Natural killer cell (primary cell): ENCODE data around the gene NAA10. TPM values are rescaled to one million over a fixed set of nuclear protein-coding genes. Genes with fewer than 3 reads are reported as not detected.

ENCODE experiments used
- ATAC-seq, 3 donors: fragments of 150-1000 bp in 2 of 3; fragments of 200-7000 bp in 1 of 3; cut with Tn5 transposase; 1 replicate in 1 of 3; 2 replicates in 2 of 3; pipeline ENCODE4 v1.10.0; 2021; ENCODE audit warnings: mild to moderate bottlenecking in 2 of 3, moderate library complexity in 2 of 3
- DNase-seq, 2 donors: peaks; one replicate each; pipeline versions ENCODE4 v3.0.0 to v3.0.0-alpha.2; 2013 to 2021; ENCODE audit warnings: mixed read lengths in 1 of 2
- H3K27ac ChIP-seq: one replicate; pipeline ENCODE4 v1.5.1; 2013; ENCODE audit warnings: mild to moderate bottlenecking, low read length
- H3K27me3 ChIP-seq: one replicate; pipeline ENCODE4 v1.6.1; 2013; ENCODE audit warnings: low read length; ENCODE audit not compliant: control insufficient read depth, insufficient read depth
- H3K36me3 ChIP-seq: one replicate; pipeline ENCODE4 v1.6.1; 2013; ENCODE audit warnings: low read length; ENCODE audit not compliant: control insufficient read depth, insufficient read depth
- H3K4me1 ChIP-seq: one replicate; pipeline ENCODE4 v1.6.1; 2013; ENCODE audit warnings: low read length; ENCODE audit not compliant: control insufficient read depth, insufficient read depth
- H3K4me3 ChIP-seq: one replicate; pipeline ENCODE4 v1.5.1; 2013; ENCODE audit warnings: low read length
- H3K9me3 ChIP-seq: one replicate; pipeline ENCODE4 v1.6.1; 2013; ENCODE audit warnings: low read length; ENCODE audit not compliant: control insufficient read depth, insufficient read depth
- H3K27ac Mint-ChIP-seq, 2 donors: one replicate each; pipeline ENCODE4 v1.8.0; 2022; ENCODE audit warnings: mild to moderate bottlenecking in 2 of 2, mixed read lengths in 2 of 2, moderate library complexity in 1 of 2
- H3K27me3 Mint-ChIP-seq, 2 donors: one replicate each; pipeline ENCODE4 v1.8.0; 2022; ENCODE audit warnings: low read depth in 2 of 2, mixed read lengths in 2 of 2
- H3K36me3 Mint-ChIP-seq: one replicate; pipeline ENCODE4 v1.8.0; 2022; ENCODE audit warnings: mixed read lengths
- H3K4me1 Mint-ChIP-seq, 2 donors: one replicate each; pipeline ENCODE4 v1.8.0; 2022; ENCODE audit warnings: mixed read lengths in 2 of 2
- H3K4me3 Mint-ChIP-seq: one replicate; pipeline ENCODE4 v1.8.0; 2022; ENCODE audit warnings: mild to moderate bottlenecking, moderate library complexity, mixed read lengths
- H3K9me3 Mint-ChIP-seq, 2 donors: one replicate each; pipeline ENCODE4 v1.8.0; 2022; ENCODE audit warnings: mixed read lengths in 2 of 2
- WGBS: methylation state at CpG from one replicate; pipeline ENCODE4 v1.1.7; 2013; ENCODE audit warnings: missing lambda C conversion rate; ENCODE audit not compliant: insufficient coverage; 5-methylcytosine and 5-hydroxymethylcytosine counted together
- intact Hi-C: fragments of 100-400 bp; cut with micrococcal nuclease; formaldehyde crosslinking; loops from one replicate; pipeline ENCODE4 v1.14.2; 2022
- total RNA-seq, 4 donors: library from RNA; stranded (reverse); fragments of 120-200 nt in 1 of 4; gene quantifications; one replicate each; pipeline versions ENCODE4 v1.2.3 to v1.2.4, GENCODE V29; 2013 to 2022
- TF ChIP-seq, protein P1 (sequence below): fragments of 200-600 bp; IDR thresholded peaks from one replicate; pipeline ENCODE4 v1.8.0; 2022; ENCODE audit warnings: antibody characterized with exemption

The NAA10 gene
- total RNA-seq, 3 donors from 2014 or later (not counting 1 experiment from before 2014, with no cell fraction given): 63.4 to 82.3 (median 73.1) TPM

DNA sequence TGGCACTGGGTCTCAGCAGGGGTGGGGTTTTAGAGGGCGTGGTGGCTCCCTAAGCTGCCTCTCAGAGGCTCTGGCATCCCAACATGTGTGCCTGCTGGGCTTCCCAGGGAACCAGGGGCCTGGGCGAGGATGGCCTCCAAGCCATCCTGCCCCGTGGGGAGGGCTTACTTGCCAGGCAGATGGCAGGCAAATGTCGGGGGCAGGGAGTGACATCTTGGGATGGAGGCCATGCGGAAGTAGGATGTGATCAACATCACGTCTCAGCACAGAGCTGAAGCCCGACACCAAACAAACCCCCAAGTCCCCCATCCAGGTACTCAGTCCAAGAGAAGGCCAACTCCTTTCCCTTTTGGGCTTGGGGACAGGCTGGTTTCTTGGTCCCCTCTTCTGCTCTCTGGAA, 53.6 kb downstream of the NAA10 start:
- peaks cover 0 to 11% of the 10 kb centered on the region in 2 donors for H3K4me1 Mint-ChIP-seq

DNA sequence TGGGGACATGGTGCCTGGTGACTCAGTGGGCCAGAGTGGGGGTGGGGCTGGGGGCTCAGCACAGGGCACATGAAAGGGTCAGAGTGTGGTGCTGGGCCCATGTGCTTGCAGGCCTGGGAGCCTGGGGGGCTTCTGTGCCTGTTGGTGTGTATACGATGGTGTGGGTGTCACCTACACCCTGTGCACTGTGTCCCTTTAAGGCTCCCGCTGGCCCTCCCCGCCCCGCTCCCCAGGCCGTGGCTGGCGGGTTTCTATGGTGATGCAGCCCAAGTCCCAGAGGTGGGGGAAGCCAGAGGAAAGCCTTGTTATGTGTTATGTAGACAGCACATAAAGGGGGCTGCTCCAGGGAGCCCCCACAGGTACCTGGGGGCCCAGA, 54.4 kb downstream of the NAA10 start:
- 41% methylated on average over 4 of the region's 6 CpGs for WGBS
- Mint-ChIP-seq H3K27ac (no peak overlapping the region), H3K36me3 (no peaks in the 10 kb centered on the region), H3K4me1 (peaks cover 0 to 11% of the 10 kb centered on the region in 2 donors), H3K27me3 (peaks cover 29 to 34% of the 10 kb centered on the region in 2 donors), H3K4me3 (no peak overlapping the region), H3K9me3 (no peaks in the 10 kb centered on the region)
- no peak overlapping the region for H3K27ac ChIP-seq
- H3K36me3 ChIP-seq: no peaks in the 10 kb centered on the region
- no peak overlapping the region for H3K4me3 ChIP-seq
- H3K27me3 ChIP-seq: peaks cover 18% of the 10 kb centered on the region
- intact Hi-C loops: no loop called here
- no peaks in the 10 kb centered on the region for H3K9me3 ChIP-seq
- TF ChIP-seq, protein P1, sequence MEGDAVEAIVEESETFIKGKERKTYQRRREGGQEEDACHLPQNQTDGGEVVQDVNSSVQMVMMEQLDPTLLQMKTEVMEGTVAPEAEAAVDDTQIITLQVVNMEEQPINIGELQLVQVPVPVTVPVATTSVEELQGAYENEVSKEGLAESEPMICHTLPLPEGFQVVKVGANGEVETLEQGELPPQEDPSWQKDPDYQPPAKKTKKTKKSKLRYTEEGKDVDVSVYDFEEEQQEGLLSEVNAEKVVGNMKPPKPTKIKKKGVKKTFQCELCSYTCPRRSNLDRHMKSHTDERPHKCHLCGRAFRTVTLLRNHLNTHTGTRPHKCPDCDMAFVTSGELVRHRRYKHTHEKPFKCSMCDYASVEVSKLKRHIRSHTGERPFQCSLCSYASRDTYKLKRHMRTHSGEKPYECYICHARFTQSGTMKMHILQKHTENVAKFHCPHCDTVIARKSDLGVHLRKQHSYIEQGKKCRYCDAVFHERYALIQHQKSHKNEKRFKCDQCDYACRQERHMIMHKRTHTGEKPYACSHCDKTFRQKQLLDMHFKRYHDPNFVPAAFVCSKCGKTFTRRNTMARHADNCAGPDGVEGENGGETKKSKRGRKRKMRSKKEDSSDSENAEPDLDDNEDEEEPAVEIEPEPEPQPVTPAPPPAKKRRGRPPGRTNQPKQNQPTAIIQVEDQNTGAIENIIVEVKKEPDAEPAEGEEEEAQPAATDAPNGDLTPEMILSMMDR: no peak
- ATAC-seq: no peak
- no peak for DNase-seq
- peaks cover 16% of the 10 kb centered on the region for H3K4me1 ChIP-seq

More for the DNA sequence above, 53.6 kb downstream of the NAA10 start:
- Mint-ChIP-seq H3K4me3 (no peak overlapping the region), H3K27me3 (peaks cover 28 to 34% of the 10 kb centered on the region in 2 donors), H3K9me3 (no peaks in the 10 kb centered on the region), H3K27ac (no peak overlapping the region), H3K36me3 (no peaks in the 10 kb centered on the region)
- WGBS: 93% methylated on average over 6 of the region's 7 CpGs
- no peaks in the 10 kb centered on the region for H3K36me3 ChIP-seq
- H3K27ac ChIP-seq: no peak overlapping the region
- peaks cover 19% of the 10 kb centered on the region for H3K4me1 ChIP-seq
- no peaks in the 10 kb centered on the region for H3K9me3 ChIP-seq
- intact Hi-C loops: no loop called here
- peaks cover 20% of the 10 kb centered on the region for H3K27me3 ChIP-seq
- ATAC-seq: no peak
- H3K4me3 ChIP-seq: no peak overlapping the region
- DNase-seq: no peak
- TF ChIP-seq, protein P1: no peak

DNA sequence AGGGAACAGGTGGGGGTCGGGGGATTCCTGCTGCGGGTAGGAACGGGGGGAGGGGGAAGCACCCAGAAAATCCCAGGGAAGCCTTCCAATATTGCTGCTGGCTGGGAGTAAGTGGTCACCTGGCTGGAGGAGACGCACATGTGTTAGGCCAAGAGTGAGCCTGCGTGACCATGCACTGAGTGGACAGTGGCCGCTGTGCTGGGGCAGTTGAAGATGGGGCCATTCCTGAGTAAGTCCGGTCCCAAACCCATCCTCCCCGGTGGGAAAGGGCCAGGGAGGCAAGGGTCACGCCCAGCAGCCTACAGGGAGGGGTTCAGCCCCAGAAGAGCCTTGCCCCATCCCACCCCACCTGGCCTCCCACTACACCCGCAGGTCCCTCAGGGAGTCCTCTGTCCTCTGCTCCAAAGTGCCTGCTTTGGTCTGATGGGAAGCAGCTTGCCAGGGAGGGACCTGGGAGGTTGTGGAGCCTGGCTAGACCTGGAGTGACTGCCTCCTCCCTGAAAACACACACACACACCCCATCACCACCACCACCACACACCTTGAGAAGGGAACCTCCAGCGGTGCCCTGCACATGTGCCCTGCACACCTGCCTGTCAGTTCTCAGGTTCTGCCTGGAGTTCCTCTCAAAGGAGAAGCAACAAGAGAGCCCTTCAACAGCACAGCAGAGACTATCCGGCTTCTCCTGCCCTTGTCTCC, 54.9 kb downstream of the NAA10 start:
- peaks cover 29 to 34% of the 10 kb centered on the region in 2 donors for H3K27me3 Mint-ChIP-seq
- no peaks in the 10 kb centered on the region for H3K36me3 Mint-ChIP-seq
- TF ChIP-seq, protein P1: no peak
- H3K27ac Mint-ChIP-seq: no peak overlapping the region
- no peak for DNase-seq
- H3K27me3 ChIP-seq: peaks cover 12% of the 10 kb centered on the region
- H3K4me1 Mint-ChIP-seq: peaks cover 0 to 16% of the 10 kb centered on the region in 2 donors
- no peaks in the 10 kb centered on the region for H3K36me3 ChIP-seq
- ATAC-seq: no peak
- no peak overlapping the region for H3K27ac ChIP-seq
- WGBS: 73% methylated on average over 11 of the region's 12 CpGs
- no peak overlapping the region for H3K4me3 Mint-ChIP-seq
- no peaks in the 10 kb centered on the region for H3K9me3 Mint-ChIP-seq
- H3K4me3 ChIP-seq: no peak overlapping the region
- intact Hi-C loops: no loop called here
- peaks cover 10% of the 10 kb centered on the region for H3K4me1 ChIP-seq
- H3K9me3 ChIP-seq: no peaks in the 10 kb centered on the region

Other genes with a start within 250 kb of the NAA10 start
- gene SLC6A8, start 247.1 kb downstream of the NAA10 start, total RNA-seq: 1 to 10 TPM in 2 of 3 donors, under 1 TPM in 1; 0.77 to 2.5 (median 1.4) TPM
- gene BCAP31, start 210.7 kb downstream of the NAA10 start, total RNA-seq: 100 to 1,000 TPM; 109 to 131 (median 119) TPM
- 10 to 100 TPM; 12.2 to 13.9 (median 13.8) TPM for gene ABCD1, start 210.2 kb downstream of the NAA10 start, total RNA-seq
- 1 to 10 TPM in 2 of 3 donors, not detected in 1; 1.2 to 1.3 TPM for gene PLXNB3, start 170.8 kb downstream of the NAA10 start, total RNA-seq
- not detected for gene SRPK3, start 154.0 kb downstream of the NAA10 start, total RNA-seq
- gene IDH3G, start 140.7 kb downstream of the NAA10 start, total RNA-seq: 10 to 100 TPM; 70.1 to 76.5 (median 71.1) TPM
- gene SSR4, start 140.4 kb downstream of the NAA10 start, total RNA-seq: 100 to 1,000 TPM; 160 to 280 (median 189) TPM
- 100 to 1,000 TPM; 101 to 177 (median 157) TPM for gene PDZD4, start 104.5 kb downstream of the NAA10 start, total RNA-seq
- under 1 TPM in 2 of 3 donors, not detected in 1; 0.23 to 0.98 TPM for gene L1CAM, start 48.9 kb downstream of the NAA10 start, total RNA-seq
- not detected for gene AVPR2, start 30.4 kb downstream of the NAA10 start, total RNA-seq
- 100 to 1,000 TPM; 352 to 398 (median 384) TPM for gene ARHGAP4, start 8.8 kb downstream of the NAA10 start, total RNA-seq
- gene RENBP, start 9.6 kb upstream of the NAA10 start, total RNA-seq: 10 to 100 TPM; 14.3 to 17.1 (median 15.2) TPM
- 10 to 100 TPM; 65.2 to 76.7 (median 67.5) TPM for gene HCFC1, start 36.8 kb upstream of the NAA10 start, total RNA-seq
- gene TMEM187, start 37.7 kb upstream of the NAA10 start, total RNA-seq: 1 to 10 TPM; 1.2 to 4.3 (median 1.4) TPM
- 100 to 1,000 TPM in 2 of 3 donors, 10 to 100 TPM in 1; 87.5 to 114 (median 107) TPM for gene IRAK1, start 84.9 kb upstream of the NAA10 start, total RNA-seq
- 100 to 1,000 TPM; 177 to 198 (median 182) TPM for gene MECP2, start 162.7 kb upstream of the NAA10 start, total RNA-seq
- not detected for gene OPN1LW, start 209.2 kb upstream of the NAA10 start, total RNA-seq
- gene OPN1MW, start 247.6 kb upstream of the NAA10 start, total RNA-seq: not detected